Fibroblast of villous mesenchyme (primary cell): ENCODE data around the gene CXCL6. TPM values are rescaled to one million over a fixed set of nuclear protein-coding genes. Genes with fewer than 3 reads are reported as not detected.
A peak's percentile ranks its signal among the peaks of the same experiment; 100 is the strongest.

Experiments
- DNase-seq: peaks from one replicate; pipeline ENCODE4 v3.0.0-alpha.2; 2010; ENCODE audit warnings: low read depth
- H3K4me3 ChIP-seq: 2 replicates; pipeline ENCODE4 v1.5.1; 2011; ENCODE audit warnings: low read depth, mild to moderate bottlenecking, low read length
- total RNA-seq: library from RNA; depleted of rRNA; stranded (reverse); fragments of >200 nt; gene quantifications from 2 replicates; pipeline ENCODE4 v1.2.3, GENCODE V29; 2012
- TF ChIP-seq, protein P1 (sequence below): IDR thresholded peaks from 2 replicates; pipeline ENCODE4 v1.5.1; 2012; ENCODE audit warnings: low read depth, mild to moderate bottlenecking, low read length; ENCODE audit not compliant: insufficient read depth

Gene CXCL6
- total RNA-seq, 1 donor, result 4.7 TPM

GRCh38 chr4:73853718-73854473 is 17.4 kb downstream of the CXCL6 start:
- DNase-seq, result no peak
- TF ChIP-seq, protein P1, sequence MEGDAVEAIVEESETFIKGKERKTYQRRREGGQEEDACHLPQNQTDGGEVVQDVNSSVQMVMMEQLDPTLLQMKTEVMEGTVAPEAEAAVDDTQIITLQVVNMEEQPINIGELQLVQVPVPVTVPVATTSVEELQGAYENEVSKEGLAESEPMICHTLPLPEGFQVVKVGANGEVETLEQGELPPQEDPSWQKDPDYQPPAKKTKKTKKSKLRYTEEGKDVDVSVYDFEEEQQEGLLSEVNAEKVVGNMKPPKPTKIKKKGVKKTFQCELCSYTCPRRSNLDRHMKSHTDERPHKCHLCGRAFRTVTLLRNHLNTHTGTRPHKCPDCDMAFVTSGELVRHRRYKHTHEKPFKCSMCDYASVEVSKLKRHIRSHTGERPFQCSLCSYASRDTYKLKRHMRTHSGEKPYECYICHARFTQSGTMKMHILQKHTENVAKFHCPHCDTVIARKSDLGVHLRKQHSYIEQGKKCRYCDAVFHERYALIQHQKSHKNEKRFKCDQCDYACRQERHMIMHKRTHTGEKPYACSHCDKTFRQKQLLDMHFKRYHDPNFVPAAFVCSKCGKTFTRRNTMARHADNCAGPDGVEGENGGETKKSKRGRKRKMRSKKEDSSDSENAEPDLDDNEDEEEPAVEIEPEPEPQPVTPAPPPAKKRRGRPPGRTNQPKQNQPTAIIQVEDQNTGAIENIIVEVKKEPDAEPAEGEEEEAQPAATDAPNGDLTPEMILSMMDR, result no peak
- H3K4me3 ChIP-seq, result no peak overlapping the region

DNA sequence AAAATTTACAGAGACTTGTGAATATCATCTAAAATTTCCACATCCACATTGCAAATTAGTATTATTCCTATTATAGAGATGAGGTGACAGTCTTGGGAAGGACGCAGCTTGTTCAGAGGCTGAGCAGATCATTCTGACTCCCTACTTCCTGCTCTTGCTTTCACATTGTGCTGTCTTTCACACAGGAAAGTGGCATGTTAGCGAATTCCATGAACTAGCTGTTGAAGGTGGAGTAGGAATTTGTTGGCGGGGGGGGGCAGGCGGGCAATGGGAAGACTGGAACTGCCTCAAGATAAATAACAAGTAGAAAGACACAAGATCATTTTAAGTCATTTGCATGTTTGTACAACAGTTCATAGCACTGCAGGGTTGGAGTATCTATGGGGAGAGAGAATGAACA is 18.9 kb downstream of the CXCL6 start:
- TF ChIP-seq, protein P1, result no peak
- H3K4me3 ChIP-seq, result no peak overlapping the region
- no peak for DNase-seq

GRCh38 chr4:73856518-73856917 is 20.0 kb downstream of the CXCL6 start:
- peak; percentile 61 for DNase-seq

GRCh38 chr4:73859614-73860088 is 23.2 kb downstream of the CXCL6 start:
- DNase-seq, result peak; percentile 95
- H3K4me3 ChIP-seq, result no peak overlapping the region
- TF ChIP-seq, protein P1, result no peak

More at GRCh38 chr4:73856518-73856917, 20.0 kb downstream of the CXCL6 start:
- H3K4me3 ChIP-seq, result no peak overlapping the region
- TF ChIP-seq, protein P1, result no peak

DNA sequence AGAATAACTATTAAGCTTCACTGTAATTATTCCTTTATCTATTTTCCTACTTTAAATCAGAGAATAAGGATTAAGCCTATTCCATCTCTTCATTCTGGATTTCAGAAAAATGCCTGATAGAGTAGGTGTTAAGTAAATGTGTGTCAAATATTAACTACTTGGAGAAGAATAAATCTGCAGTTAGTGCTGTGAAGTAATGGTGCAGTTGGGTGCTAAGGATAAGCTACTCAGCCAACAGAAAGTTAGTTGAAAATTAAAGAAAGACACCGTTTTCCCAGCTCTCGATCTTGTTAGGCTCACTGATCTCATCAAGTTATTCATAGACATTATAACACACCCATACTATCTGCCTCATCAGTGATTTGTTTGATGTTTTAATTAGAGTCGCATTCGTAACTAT is 23.7 kb downstream of the CXCL6 start:
- DNase-seq, result no peak
- TF ChIP-seq, protein P1, result no peak
- H3K4me3 ChIP-seq, result no peak overlapping the region

DNA sequence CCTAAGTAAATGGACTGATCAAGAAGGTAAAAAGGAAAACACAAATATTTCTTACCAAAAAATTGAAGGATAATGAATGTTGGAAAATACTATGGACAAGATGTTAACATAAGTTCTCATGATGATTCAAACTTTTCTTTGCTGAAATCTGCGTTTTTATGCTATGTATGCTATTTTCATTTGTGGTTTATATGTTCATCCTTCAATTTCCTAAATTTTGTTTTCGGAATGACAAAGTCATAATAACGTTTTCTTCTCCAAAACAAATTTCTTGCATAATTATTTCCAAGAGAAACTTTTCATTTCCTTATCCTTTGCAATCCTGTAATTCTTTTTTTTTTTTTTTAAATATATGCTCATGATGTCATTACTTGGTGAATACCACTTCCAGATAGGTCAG is 24.4 kb downstream of the CXCL6 start:
- DNase-seq, result no peak
- H3K4me3 ChIP-seq, result no peak overlapping the region
- TF ChIP-seq, protein P1, result no peak
